Limb (tissue), 2 donors: ENCODE results near the gene TOPORS.
"Not testable (repeated sequence)": the region's sequence is repeated elsewhere in the genome, so short reads cannot be mapped to it uniquely, and the experiment has no call there.

Experiments
- DNase-seq, 2 donors: peaks; one replicate each; pipeline ENCODE4 v3.0.0-alpha.2; 2016; ENCODE audit errors: extremely low spot score in 2 of 2

Gene TOPORS

DNA sequence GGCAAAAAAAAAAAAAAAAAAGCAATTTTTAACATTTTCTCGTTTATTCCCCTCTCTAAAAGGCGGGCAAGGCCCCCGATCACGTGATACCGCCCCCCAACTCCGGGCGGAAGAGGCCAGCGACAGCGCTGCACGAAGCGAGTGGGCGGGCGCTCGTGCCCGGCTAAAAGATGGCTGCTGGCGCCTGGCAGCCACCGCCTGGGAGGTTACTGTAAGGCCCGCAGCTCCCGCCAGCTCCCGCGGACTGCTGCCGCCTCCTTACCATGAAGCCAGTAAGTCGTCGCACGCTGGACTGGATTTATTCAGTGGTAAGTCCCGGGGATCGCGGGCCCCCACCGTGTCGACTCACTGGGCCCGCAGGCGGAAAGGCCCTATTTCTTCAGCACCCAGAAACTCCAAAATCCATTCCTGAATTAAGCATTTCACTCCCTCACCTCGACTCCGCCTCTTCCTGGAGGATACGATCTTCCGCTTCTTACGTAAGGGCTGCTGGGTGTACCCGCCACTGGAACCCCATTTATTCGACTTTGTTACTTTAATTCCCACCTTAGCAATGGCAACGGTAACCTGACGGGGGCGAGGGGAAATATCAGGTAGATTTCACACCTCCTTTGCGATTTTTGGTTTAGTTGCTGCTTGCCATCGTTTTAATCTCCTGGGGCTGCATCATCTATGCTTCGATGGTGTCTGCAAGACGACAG, at the start of gene TOPORS, which contains the start of gene SMIM27:
TSS of gene TOPORS (minus strand) at position 415 of the 701 bp plus-strand sequence. CDS start at position 265, 150 bp downstream.
TSS of gene SMIM27 (plus strand) at position 156 of the 701 bp plus-strand sequence. CDS start at position 264, 108 bp downstream.
- DNase-seq = peak; percentile 95 to 97

DNA sequence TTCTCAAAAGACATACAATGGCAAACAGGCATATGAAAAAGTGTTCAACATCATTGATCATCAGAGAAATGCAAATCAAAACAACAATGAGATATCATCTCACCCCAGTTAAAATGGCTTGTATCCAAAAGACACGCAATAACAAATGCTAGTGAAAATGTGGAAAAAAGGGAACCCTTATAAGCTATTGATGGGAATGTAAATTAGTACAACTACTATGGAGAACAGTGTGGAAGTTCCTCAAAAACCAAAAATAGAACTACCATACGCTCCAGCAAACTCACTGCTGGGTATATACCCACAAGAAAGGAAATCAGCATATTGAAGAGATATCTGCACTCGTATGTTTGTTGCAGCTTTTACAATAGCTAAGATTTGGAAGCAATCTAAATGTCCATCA, 46.6 kb upstream of the TOPORS start:
- DNase-seq = not testable (repeated sequence)

DNA sequence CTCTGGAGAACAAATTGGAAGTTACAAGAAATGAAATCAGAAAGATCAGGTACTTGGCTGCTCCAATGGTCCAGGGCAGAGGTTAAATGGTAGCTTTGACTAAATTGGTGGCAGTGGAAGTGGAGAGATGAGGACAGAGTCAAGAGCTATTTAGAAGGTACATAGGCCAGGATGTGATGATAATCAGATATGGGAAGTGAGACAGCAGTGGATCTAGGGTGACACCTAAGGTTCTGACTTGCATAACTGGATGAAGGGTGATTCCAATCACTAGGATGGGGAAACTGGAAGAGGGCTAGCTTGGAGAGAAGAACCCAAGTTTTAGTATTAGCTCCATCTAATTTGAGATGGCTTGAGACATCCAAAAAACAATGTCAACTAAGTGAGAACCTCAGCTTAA, 44.5 kb upstream of the TOPORS start:
- no peak for DNase-seq

DNA sequence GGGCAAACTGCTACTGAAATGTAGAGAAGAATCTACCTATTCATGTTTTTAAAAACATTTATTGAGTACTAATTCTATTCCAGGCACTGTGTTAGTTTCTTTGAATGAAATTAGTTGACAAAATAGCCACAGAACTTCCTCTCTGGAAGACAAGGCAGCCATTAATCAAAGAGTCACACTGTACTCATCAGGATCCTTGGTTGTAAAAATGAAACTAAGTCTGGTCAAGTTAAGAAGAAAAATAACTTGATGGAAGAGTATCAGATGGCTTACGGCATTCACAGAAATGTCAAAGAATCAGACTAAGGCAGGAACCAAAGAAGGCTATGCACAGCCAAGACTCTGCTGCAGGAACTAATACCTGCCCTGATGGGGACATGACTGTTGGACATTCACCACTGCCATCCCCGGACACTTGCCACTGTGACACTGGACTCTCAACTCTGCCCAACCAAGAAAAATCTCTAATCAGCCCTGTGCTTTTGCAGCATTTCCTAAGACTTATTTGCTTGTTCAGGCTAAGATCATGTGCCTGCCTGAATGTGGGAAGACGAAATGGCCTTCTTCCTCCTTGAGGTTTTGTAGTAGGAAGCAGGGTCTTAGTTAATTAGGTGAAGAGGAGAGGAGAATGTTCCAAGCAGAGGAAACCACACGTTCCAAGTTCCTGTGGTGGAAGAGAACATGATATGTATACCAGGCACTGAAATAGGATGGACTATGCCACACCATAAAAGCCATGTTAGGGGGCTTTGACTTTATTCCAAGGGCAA, 43.9 kb upstream of the TOPORS start:
- DNase-seq = no peak

DNA sequence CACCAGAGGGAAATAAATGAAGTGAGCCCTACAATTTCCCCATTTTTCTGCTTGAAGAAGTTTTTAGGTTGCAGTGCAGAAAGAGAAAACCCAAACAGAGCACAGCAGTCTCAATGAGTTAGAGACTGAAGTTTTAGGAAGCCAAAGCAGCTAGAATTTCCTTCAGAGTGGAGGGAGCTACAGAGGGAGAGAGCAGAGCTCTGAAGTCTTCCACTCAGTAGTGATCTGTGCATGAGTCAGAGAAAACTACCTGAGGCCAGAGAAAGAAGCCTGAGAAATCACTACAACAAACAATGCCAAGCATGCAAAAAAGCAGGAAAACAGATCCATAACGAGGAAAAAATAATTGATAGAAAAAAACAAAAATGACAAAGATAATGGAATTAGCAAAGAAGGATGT, 38.5 kb upstream of the TOPORS start:
- no peak for DNase-seq

DNA sequence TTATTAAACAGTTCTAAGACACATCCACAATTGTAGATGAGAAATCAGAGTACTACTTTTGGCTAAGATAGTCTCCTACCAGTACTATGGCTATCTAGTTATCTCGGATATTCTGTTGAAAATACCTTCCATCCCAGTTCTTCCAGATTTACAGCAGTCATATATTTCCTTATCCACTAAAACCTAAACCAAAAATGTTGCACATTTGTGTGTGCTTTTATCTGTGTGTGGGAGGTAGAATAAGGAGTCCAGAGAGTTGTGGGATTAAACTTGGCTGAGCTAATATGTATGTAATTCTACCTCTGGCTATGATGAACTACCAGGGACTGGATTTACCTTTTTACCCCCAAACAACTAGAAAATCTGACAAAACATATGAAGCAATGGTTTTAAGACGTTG, 38.1 kb upstream of the TOPORS start:
- no peak for DNase-seq

DNA sequence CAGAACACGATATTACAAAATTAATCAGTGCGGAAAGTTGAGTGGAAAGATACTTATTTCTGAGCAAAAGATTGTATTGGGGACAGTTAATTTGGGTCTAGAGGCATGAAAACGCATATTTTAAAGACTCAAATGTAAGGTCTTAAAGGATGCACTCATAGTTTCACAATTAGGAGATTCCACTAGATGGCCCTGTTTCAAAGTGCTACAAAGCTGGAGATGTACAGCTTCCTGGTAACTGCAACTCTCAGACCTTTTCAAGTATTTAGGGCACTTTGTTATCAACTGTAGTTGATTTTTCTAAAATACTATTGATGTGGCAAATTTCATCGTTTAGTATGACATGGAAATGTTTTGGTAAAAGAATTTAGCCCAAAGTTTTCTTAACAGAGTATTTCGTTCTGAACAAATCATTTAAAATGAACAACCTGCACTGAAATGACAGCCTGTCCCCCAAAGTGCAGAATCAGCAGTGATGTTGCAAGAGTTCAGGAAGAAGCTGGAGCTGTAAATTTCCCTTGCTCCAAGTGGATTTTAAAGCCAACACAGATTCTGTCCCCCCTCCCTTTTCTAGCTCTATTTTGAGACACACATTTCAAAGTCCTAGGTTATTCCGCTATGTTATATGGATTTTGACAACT, 36.8 kb upstream of the TOPORS start:
- peak in 1 of 2 donors; percentile 51 for DNase-seq

DNA sequence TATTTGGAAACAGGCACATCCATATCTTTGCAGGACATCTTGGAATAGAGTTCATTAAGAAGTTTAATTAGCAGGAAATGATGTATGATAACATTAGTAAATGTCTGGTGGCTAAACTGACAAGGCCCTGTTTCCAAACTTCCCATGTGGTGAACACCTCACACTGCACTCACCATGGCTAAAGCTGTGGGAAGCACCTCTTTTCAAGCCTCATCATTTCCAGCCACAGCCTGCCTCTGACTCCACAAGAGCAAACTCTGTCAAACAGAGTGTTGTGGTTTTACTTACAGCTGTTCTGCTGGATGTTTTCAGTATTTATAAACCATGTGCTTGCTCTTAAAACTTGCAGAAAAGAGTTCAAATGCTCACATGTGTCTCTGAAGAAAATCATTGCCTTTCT, 35.5 kb upstream of the TOPORS start:
- no peak for DNase-seq

DNA sequence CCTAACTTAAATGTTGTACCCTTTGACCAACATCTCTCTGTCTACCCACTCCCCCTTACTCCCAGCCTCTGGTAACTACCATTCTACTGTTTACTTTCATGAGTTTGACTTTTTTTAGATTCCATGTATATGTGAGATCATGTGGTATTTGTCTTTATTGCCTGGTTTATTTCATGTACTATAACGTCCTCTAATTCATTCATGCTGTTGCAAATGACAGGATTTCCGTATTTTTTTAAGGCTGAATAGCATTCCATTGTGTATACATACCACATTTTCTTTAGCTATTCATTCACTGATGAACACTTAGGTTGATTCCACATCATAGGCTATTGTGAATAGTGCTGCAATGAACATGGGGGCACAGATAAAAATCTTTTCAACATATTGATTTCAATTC, 32.4 kb upstream of the TOPORS start:
- DNase-seq = no peak

DNA sequence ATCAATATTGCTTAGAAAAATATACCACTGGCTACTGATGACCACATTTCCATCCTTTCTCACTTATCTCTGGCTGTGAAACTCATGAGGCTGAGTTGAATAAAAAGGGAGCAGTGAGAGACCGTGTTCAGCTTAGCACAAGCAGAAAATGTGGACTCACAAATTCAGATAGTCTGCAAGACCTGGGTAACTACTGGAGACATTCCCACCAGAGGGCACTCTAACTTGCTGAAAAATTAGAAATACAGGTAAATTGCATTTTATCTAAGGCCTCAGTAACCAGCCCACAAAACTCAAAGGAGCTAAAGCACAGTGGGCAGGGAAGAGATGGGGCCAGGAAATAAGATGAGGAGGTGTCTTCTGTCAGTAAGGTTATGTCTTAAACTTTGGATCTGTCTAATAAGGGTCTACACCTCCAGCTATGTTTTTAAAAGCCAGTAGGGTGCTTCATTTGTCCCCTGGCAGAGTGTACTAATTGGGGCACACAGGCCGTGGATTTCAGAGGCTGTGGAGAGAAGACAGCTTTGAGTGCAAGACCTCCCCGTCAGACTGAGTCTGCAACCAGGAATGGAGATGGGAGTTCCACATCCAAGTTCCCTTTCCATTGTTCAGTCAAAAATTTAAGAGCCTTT, 29.2 kb upstream of the TOPORS start:
- DNase-seq = peak; percentile 37 to 50

DNA sequence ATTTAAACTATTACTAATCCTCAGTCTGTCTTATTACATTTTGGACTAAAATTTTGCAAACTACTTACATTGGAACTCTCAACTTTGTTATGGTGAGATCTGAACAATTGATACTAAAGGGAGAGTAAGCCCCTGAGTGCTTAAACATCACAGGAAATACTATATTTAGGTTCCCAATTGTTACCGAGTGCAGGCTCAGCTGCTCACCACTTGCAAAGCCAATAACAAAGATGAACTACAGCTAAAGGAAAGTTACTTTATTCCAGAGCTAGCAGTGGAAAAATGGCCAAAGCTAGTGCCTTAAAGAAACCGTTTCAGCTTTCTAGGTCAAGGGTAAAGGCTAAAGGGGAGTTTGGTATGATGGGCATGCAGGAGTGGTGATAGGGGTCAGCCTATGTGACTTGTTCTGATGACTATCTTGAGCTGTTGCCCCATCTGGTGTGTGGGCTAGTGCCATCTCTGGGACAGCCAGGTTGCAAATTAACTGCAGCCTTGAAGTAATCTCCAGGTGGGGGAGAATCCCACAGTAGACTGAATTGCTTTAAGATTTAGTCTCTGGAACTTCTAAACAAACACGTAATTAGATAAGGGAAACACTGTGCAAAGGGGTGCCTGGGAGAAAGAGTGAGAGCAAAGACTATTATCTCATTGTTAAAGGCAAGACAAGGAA, 28.4 kb upstream of the TOPORS start:
- DNase-seq = no peak

DNA sequence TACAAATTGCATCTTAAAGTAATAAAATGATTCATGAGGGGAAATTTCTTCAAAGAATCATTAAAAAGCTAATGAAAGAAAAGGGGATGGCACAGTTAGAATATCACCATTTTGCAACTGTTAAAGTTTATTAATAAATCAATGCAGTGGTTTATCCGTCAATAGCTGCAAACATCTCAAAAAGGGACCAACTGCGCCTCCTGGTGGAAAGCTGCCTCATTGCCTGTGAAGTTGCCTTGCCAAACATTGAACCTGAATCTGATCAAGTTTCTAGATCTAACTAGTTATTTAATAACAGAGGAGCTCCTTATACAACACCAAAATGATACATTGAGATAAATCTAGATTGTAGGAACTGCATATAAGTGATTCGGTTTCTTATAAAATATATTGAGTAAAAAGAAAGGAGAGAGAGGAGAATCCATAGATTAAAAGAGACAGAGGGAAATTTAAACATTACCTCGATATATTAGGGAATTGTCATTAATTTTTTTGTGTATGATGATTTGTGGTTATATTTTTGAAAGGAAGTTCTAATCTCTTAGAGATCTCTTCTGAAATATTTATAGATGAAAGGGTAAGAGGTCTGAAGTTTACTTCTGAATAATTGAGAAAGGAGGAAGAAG, 27.4 kb upstream of the TOPORS start:
- peak; percentile 54 to 81 for DNase-seq

DNA sequence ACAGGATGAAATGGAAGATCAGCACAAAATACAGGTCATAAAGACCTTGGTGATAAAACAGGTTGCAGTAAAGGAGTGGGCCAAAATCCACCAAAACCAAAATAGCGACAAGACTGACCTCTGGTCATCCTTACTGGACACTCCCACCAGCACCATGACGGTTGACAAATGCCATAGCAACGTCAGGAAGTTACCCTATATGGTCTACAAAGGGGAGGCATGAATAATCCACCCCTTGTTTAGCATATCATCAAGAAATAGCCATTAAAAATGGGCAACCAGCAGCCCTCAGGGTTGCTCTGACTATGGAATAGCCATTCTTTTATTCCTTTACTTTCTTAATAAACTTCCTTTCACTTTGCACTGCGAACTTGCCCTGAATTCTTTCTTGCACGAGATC, 26.6 kb upstream of the TOPORS start:
- no peak for DNase-seq

DNA sequence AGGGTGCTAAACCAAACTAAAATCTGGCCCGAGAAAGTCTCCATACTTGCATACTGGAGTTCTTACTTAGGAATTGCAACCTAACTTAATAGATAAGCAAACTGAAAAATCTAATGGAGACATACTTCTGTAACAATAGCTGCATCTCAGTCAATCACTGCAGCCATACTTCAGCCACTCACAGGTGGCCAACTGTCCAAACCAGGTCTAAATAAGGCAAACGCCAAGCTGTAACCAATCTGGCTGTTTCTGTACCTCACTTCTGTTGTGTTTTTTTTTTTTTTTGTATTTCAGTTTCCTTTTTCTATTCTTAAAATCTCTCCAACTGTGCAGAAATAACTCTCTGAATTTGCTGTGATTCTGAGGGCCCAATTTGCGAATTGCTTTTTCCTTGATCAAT, 24.9 kb upstream of the TOPORS start:
- DNase-seq = no peak

DNA sequence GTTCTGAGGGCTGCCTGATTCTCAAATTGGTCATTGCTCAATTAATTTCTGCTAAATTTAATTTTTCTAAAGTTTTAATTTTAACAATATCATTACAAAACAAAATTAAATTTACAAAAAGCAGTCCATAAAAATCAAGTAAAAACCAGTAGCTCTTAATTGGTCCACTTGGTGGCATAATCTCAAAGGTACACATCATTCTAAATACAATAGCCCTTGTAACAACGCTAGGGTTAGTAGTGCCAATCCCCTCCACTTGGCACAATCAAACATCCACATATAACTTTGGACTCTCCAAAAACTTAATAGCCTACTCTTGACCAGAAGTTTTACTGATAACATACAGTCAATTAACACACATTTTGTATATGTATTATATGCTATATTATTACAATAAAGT, 22.5 kb upstream of the TOPORS start:
- no peak for DNase-seq

DNA sequence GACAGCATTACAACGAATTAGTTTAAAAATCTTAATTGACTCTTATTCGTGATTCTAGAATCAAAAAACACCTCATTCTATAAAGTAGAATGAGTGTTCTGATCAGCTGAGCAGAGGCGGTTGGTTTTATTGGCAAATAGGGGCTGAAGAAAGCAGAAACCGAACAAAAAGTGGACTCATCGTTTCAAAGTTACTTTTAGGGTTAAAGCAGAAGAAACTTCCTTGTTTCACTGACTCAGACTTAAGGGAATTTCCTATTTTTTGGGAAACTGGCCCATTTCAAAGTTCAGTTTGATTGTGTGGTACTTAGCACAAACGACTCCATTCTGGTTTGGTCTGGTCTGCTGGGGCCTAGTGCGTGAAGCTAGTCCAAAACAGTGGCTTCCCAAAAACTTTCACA, 21.4 kb upstream of the TOPORS start:
- DNase-seq = no peak

DNA sequence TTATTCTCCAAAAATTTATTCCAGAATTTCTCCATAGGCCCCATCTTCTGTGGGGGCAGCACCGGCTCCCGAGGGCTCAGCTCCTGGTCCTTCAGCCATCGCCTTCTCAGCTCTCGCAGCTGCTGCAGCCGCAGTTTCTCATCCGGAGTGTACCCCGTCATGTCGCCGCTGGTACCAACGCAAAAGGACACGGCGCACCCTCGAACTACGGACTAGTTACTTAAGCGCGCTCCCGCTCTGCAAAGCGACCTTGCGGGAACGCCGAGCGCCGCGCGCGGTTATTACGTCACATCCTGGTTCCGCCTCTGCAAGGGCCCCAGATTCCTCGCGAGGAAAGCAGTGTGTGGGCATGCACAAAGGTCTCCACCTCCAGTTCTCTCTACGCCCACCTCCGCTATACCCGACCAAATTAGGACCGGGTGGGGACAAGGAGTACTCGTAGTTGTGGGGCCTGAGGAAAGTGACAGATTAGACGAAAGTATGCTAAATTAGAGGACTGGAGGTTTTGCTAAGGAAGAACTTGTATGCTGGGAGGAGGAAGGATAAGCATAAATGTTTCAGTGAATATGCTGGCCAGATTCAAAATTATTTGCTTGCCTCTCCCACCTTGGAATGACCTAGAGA, 20.6 kb upstream of the TOPORS start, which contains the start of gene NDUFB6:
TSS of gene NDUFB6 (minus strand) at position 260 of the 624 bp plus-strand sequence. CDS start at position 161, 99 bp downstream.
- DNase-seq = peak; percentile 96 to 97

DNA sequence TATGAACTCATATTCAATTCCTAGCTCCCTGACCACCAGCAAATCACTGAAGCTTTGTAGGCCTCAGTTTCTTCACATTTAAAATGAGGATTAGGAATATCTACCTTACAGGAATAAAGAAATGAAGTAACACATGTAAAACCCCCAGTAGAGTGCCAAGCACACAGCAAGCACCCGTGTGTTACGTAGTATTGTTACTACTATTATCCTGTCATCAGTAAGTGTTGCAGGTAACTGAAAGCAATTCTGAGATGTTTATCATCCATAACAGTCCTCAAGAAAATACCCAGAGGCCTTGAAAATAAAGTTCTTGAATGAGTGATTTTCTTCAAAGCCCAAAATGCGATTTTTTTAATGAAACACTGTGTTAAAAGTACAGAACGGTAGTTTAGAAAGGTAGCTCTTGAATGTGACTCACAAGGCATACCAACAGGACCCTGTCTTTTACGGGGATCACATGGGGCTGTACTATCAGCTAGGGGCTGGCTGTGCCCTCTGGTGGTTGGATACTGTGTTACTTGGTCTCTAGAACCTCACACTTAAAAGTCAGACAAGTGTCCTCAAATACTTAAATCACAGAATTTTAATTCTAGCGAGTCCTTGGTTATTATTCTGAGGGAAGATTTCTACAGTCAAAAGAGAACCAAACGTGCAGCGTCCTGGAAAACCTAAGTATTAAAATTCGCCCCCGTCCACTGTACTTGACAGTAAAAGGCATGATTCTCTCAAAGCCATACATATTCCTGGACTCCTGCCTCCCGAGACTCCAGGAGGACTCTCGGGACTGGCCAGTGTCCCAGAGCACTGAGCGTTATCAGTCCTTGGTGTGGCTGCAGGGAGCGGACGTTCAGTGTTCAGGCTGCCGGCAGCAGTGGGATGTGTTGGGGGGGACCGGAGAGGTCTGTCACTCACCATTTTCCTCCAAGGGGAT, 19.8 kb upstream of the TOPORS start:
- DNase-seq = peak; percentile 49 to 57

DNA sequence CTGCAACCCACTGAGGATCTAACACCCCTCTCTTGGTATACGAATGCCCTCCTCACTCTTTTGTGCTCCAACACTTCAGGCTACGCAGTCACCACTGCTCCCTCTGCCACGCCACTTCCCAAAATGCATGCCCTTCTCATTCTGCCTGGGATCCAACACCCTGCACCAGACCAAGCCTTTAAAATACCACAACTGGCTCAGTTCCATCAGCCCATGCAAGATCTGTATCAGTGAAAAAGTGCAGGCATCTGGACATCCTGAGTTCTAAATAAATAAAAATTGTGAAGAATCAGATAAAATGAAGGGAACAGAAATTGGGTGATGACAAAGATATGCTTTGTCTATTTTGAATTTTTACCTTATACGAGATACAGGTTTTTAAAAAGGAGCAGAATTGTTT, 17.9 kb upstream of the TOPORS start:
- no peak for DNase-seq
